Measurements from ENCODE around the gene DBR1.
A peak's percentile ranks its signal among the peaks of the same experiment; 100 is the strongest.

DBR1 gene

DNA sequence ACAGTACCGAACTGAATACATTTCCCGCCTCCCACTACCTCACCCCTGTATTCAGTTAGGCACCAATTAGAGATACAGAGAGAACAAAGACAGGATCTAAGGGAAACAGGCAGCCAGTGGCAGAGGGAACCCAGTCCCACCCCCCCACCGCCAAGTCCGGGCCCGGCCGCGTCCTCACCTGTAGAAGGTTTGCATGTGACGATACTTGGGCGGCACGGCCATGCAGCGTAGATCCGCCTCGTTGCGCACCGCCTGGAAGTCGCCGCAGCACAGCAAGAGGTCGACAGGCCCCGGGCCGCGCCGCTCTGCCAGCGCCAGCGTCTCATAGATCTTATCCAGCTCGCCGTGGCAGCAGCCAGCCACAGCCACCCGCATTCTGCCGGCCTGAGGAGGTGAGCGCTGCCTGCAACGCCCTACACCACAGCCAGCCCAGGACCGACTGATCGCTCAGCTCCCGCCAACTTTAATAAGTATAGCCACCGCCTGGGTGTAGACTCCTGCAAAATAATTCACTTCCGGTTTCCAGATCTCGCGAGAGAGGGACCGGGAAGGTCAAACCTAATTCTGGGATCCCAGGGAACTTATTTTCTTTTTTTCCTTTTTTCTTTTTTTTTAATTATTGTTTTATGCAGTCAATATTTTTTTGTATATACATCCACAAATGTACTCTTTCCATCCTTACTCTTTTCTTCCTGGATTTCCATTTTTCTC lies at the start of gene DBR1:
TSS of gene DBR1 (minus strand) at position 501 of the 711 bp plus-strand sequence. CDS start at position 375, 126 bp downstream.
- H3F3A ChIP-seq (ENCODE audit: insufficient read depth, low read length), result peaks cover 4% of the 10 kb centered on the region
- H3K27me3 ChIP-seq (replicated peaks; ENCODE audit: insufficient read depth, low read length), result no peaks in the 10 kb centered on the region
- peak within 1 kb of the TSS; percentile 79 for H2AFZ ChIP-seq (ENCODE audit: low read length)
- no peaks in the 10 kb centered on the region for H3K9me3 ChIP-seq (replicated peaks; ENCODE audit: insufficient read depth, low read length)
- peak within 1 kb of the TSS; percentile 74 for H3K4me3 ChIP-seq (ENCODE audit: low read length)
- no peaks in the 10 kb centered on the region for H3K4me1 ChIP-seq (ENCODE audit: low read length)
- peaks cover 16% of the 10 kb centered on the region for H3K79me2 ChIP-seq (ENCODE audit: low read length)
- H3K36me3 ChIP-seq (replicated peaks; ENCODE audit: insufficient read depth, low read length), result no peaks in the 10 kb centered on the region; the same call in 1 of the 2 replicates
- H3K27ac ChIP-seq (ENCODE audit: low read length), result peak within 1 kb of the TSS; percentile 61; the same call in 1 of the 2 replicates
- H4K20me1 ChIP-seq (ENCODE audit: insufficient read depth, low read length), result no peaks in the 10 kb centered on the region
- peak; percentile 81 for DNase-seq
- TF ChIP-seq CTCF (IDR thresholded peaks at IDR 0.05; ENCODE audit: low read length) (no peak), EZH2phosphoT487 (IDR thresholded peaks at IDR 0.05; ENCODE audit: low read length) (no peak), EZH2 (optimal IDR thresholded peaks at IDR 0.05; ENCODE audit: low read depth, low read length) (no peak)
- no peaks in the 10 kb centered on the region for H3K9me2 ChIP-seq (replicated peaks; ENCODE audit: insufficient read depth, low read length)
- H3K9ac ChIP-seq (ENCODE audit: low read length), result peak within 1 kb of the TSS; percentile 75
- H3K4me2 ChIP-seq (ENCODE audit: low read depth, low read length), result peak within 1 kb of the TSS; percentile 71

GRCh38 chr3:138222942-138223287 lies 48.2 kb upstream of the DBR1 start:
- Histone ChIP-seq H3K9me3 (replicated peaks; ENCODE audit: insufficient read depth, low read length) (0 out of 2 replicates have a peak, but pooled peaks cover 3% of the 10 kb centered on the region), H3K4me1 (ENCODE audit: low read length) (no peaks in the 10 kb centered on the region), H3K9me2 (replicated peaks; ENCODE audit: insufficient read depth, low read length) (no peaks in the 10 kb centered on the region), H3F3A (ENCODE audit: insufficient read depth, low read length) (no peaks in the 10 kb centered on the region), H4K20me1 (ENCODE audit: insufficient read depth, low read length) (no peaks in the 10 kb centered on the region), H3K79me2 (ENCODE audit: low read length) (peaks cover 12% of the 10 kb centered on the region), H3K9ac (ENCODE audit: low read length) (no peak overlapping the region), H2AFZ (ENCODE audit: low read length) (no peak overlapping the region), H3K4me3 (ENCODE audit: low read length) (no peak overlapping the region), H3K27me3 (replicated peaks; ENCODE audit: insufficient read depth, low read length) (no peaks in the 10 kb centered on the region), H3K36me3 (replicated peaks; ENCODE audit: insufficient read depth, low read length) (no peaks in the 10 kb centered on the region; the same call in 1 of the 2 replicates), H3K27ac (ENCODE audit: low read length) (no peak overlapping the region), H3K4me2 (ENCODE audit: low read depth, low read length) (no peak overlapping the region)
- DNase-seq, result no peak
- TF ChIP-seq CTCF (IDR thresholded peaks at IDR 0.05; ENCODE audit: low read length), result no peak
- TF ChIP-seq EZH2phosphoT487 (IDR thresholded peaks at IDR 0.05; ENCODE audit: low read length), result no peak
- TF ChIP-seq EZH2 (optimal IDR thresholded peaks at IDR 0.05; ENCODE audit: low read depth, low read length), result no peak

- Histone ChIP-seq H3K9me2 (replicated peaks; ENCODE audit: insufficient read depth, low read length) (no peaks in the 10 kb centered on the region), H3F3A (ENCODE audit: insufficient read depth, low read length) (no peaks in the 10 kb centered on the region), H3K4me3 (ENCODE audit: low read length) (no peak overlapping the region), H2AFZ (ENCODE audit: low read length) (no peak overlapping the region), H3K27ac (ENCODE audit: low read length) (no peak overlapping the region), H3K27me3 (replicated peaks; ENCODE audit: insufficient read depth, low read length) (no peaks in the 10 kb centered on the region), H3K79me2 (ENCODE audit: low read length) (peaks cover 12% of the 10 kb centered on the region), H4K20me1 (ENCODE audit: insufficient read depth, low read length) (no peaks in the 10 kb centered on the region), H3K4me2 (ENCODE audit: low read depth, low read length) (no peak overlapping the region), H3K9ac (ENCODE audit: low read length) (no peak overlapping the region), H3K4me1 (ENCODE audit: low read length) (no peaks in the 10 kb centered on the region), H3K9me3 (replicated peaks; ENCODE audit: insufficient read depth, low read length) (0 out of 2 replicates have a peak, but pooled peaks cover 3% of the 10 kb centered on the region), H3K36me3 (replicated peaks; ENCODE audit: insufficient read depth, low read length) (no peaks in the 10 kb centered on the region; the same call in 1 of the 2 replicates)
- TF ChIP-seq CTCF (IDR thresholded peaks at IDR 0.05; ENCODE audit: low read length) (no peak), EZH2 (optimal IDR thresholded peaks at IDR 0.05; ENCODE audit: low read depth, low read length) (no peak), EZH2phosphoT487 (IDR thresholded peaks at IDR 0.05; ENCODE audit: low read length) (no peak)
- no peak for DNase-seq
Observed at GRCh38 chr3:138222131-138222941, 47.6 kb upstream of the DBR1 start.
